Measurements from ENCODE around the gene NIPAL3.

Gene NIPAL3

DNA sequence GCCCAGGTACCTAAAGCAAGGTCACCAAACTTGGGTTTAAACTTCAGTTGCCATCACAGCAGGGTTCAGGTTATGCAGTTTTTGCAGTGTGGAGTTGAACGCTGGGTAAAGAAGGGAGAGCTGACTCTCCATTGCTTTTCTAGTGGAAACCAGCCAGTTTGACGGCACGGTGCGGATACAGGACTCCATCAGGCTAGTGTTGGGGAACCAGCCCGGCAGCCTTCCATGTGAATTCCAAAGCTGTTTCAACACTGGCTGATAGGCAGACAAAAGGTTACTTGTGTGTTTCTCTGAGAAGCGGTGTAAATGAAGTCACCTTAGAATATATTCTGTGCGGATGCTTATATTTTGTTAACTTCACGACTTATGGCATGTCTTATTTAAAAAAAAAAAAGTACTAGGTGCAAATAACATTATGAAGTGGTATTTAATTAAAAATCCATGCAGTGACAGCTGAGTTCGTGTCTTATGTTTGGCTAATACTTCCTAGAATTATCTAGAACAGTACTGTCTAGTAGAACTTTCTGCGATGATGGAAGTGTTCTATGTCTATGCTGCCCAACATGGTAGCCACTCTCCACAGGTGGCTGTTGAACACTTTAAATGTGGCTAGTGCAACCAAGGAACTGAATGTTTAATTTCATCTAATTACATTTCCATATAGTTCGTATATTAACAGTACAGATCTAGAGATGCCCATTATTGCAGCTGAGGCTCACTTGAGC, 57.1 kb downstream of the NIPAL3 start:
- H2BK5ac ChIP-seq (ENCODE audit: low read length) = no peak overlapping the region
- H3K36me3 ChIP-seq (replicated peaks in 1 of 2; ENCODE audit: control insufficient read depth in 2 of 2, insufficient read depth in 2 of 2, low read length in 2 of 2) = no peaks in the 10 kb centered on the region
- H3K14ac ChIP-seq (ENCODE audit: low read length) = no peak overlapping the region
- peaks cover 0 to 4% (median 0%) of the 10 kb centered on the region in 3 experiments for H3K27me3 ChIP-seq (ENCODE audit: control insufficient read depth in 3 of 3, insufficient read depth in 3 of 3, low read depth in 1 of 3, low read length in 3 of 3)
- no peaks in the 10 kb centered on the region for H3K9me3 ChIP-seq (replicated peaks in 1 of 2; ENCODE audit: control insufficient read depth in 2 of 2, insufficient read depth in 1 of 2, low read depth in 1 of 2, low read length in 2 of 2)
- no peak overlapping the region for H4K91ac ChIP-seq (ENCODE audit: low read depth, low read length, poor library complexity)
- H4K8ac ChIP-seq (ENCODE audit: low read depth, low read length) = no peak overlapping the region
- H2AFZ ChIP-seq (ENCODE audit: low read length) = no peak overlapping the region
- no peak overlapping the region for H3K23ac ChIP-seq (ENCODE audit: low read depth, low read length, poor library complexity)
- no CpG with 5 or more reads among the region's 11 CpGs for WGBS, 2 donors (ENCODE audit: extremely low coverage in 2 of 2, insufficient read length in 2 of 2, insufficient replicate concordance in 1 of 2)
- no peak overlapping the region for H2AK5ac ChIP-seq (ENCODE audit: low read depth, low read length)
- no peak overlapping the region for H3K18ac ChIP-seq (ENCODE audit: low read length)
- no peak overlapping the region for H3K27ac ChIP-seq (replicated peaks; ENCODE audit: low read length)
- no peak overlapping the region for H3K4me3 ChIP-seq (ENCODE audit: low read length in 2 of 2)
- H2BK12ac ChIP-seq (ENCODE audit: low read length) = no peak overlapping the region
- H3K4me1 ChIP-seq (ENCODE audit: control insufficient read depth in 2 of 2, insufficient read depth in 1 of 2, low read depth in 1 of 2, low read length in 2 of 2) = no peaks in the 10 kb centered on the region
- no peaks in the 10 kb centered on the region for H3K79me1 ChIP-seq (ENCODE audit: low read depth, low read length)
- no peak overlapping the region for H2BK120ac ChIP-seq (ENCODE audit: low read depth, low read length)
- DNase-seq (ENCODE audit: low spot score) = no peak
- H3K9ac ChIP-seq (ENCODE audit: low read depth, low read length, poor library complexity) = no peak overlapping the region
- no peak overlapping the region for H2BK15ac ChIP-seq (ENCODE audit: low read length)
- H3K4me2 ChIP-seq (ENCODE audit: insufficient read depth, low read length, poor library complexity, severe bottlenecking) = no peak overlapping the region
- no peak overlapping the region for H3K4ac ChIP-seq (ENCODE audit: low read length)

DNA sequence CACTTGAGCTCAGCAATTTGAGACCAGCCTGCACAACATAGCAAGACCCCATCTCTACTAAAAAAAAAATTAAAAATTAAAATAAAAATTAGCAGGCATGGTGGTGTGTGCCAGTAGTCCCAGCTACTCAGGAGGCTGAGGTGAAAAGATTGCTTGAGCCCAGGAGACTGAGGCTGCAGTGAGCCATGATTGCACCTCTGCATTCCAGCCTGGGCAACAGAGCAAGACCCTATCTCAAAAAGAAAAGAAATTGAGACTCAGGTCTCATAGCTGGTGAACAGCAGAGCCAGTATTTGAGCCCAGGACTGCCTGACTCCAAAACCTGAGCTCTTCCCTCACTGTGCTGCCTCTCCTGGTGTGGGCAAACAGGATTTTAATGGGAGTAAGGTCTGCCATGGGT, 58.6 kb downstream of the NIPAL3 start:
- no peak overlapping the region for H3K4ac ChIP-seq (ENCODE audit: low read length)
- no peak overlapping the region for H2BK12ac ChIP-seq (ENCODE audit: low read length)
- H3K23ac ChIP-seq (ENCODE audit: low read depth, low read length, poor library complexity) = no peak overlapping the region
- H2AK5ac ChIP-seq (ENCODE audit: low read depth, low read length) = no peak overlapping the region
- no peaks in the 10 kb centered on the region for H3K79me1 ChIP-seq (ENCODE audit: low read depth, low read length)
- no peak overlapping the region for H2AFZ ChIP-seq (ENCODE audit: low read length)
- H3K4me2 ChIP-seq (ENCODE audit: insufficient read depth, low read length, poor library complexity, severe bottlenecking) = no peak overlapping the region
- H4K8ac ChIP-seq (ENCODE audit: low read depth, low read length) = no peak overlapping the region
- peaks cover 0 to 4% (median 0%) of the 10 kb centered on the region in 3 experiments for H3K27me3 ChIP-seq (ENCODE audit: control insufficient read depth in 3 of 3, insufficient read depth in 3 of 3, low read depth in 1 of 3, low read length in 3 of 3)
- no peak overlapping the region for H3K27ac ChIP-seq (replicated peaks; ENCODE audit: low read length)
- no peak for DNase-seq (ENCODE audit: low spot score)
- H3K4me1 ChIP-seq (ENCODE audit: control insufficient read depth in 2 of 2, insufficient read depth in 1 of 2, low read depth in 1 of 2, low read length in 2 of 2) = no peaks in the 10 kb centered on the region
- no peaks in the 10 kb centered on the region for H3K36me3 ChIP-seq (replicated peaks in 1 of 2; ENCODE audit: control insufficient read depth in 2 of 2, insufficient read depth in 2 of 2, low read length in 2 of 2)
- H2BK5ac ChIP-seq (ENCODE audit: low read length) = no peak overlapping the region
- H4K91ac ChIP-seq (ENCODE audit: low read depth, low read length, poor library complexity) = no peak overlapping the region
- H3K18ac ChIP-seq (ENCODE audit: low read length) = no peak overlapping the region
- no peak overlapping the region for H2BK120ac ChIP-seq (ENCODE audit: low read depth, low read length)
- no peak overlapping the region for H3K9ac ChIP-seq (ENCODE audit: low read depth, low read length, poor library complexity)
- peak overlapping the region in 1 of 2 donors; percentile 25 for H3K4me3 ChIP-seq (ENCODE audit: low read length in 2 of 2)
- no peak overlapping the region for H2BK15ac ChIP-seq (ENCODE audit: low read length)
- H3K14ac ChIP-seq (ENCODE audit: low read length) = no peak overlapping the region
- no peaks in the 10 kb centered on the region for H3K9me3 ChIP-seq (replicated peaks in 1 of 2; ENCODE audit: control insufficient read depth in 2 of 2, insufficient read depth in 1 of 2, low read depth in 1 of 2, low read length in 2 of 2)

- Histone ChIP-seq H3K9ac (ENCODE audit: low read depth, low read length, poor library complexity) (no peak overlapping the region), H3K4me2 (ENCODE audit: insufficient read depth, low read length, poor library complexity, severe bottlenecking) (no peak overlapping the region), H3K18ac (ENCODE audit: low read length) (no peak overlapping the region), H3K36me3 (replicated peaks in 1 of 2; ENCODE audit: control insufficient read depth in 2 of 2, insufficient read depth in 2 of 2, low read length in 2 of 2) (no peaks in the 10 kb centered on the region), H3K79me1 (ENCODE audit: low read depth, low read length) (no peaks in the 10 kb centered on the region), H2BK120ac (ENCODE audit: low read depth, low read length) (no peak overlapping the region), H3K23ac (ENCODE audit: low read depth, low read length, poor library complexity) (no peak overlapping the region), H2BK15ac (ENCODE audit: low read length) (no peak overlapping the region), H3K9me3 (replicated peaks in 1 of 2; ENCODE audit: control insufficient read depth in 2 of 2, insufficient read depth in 1 of 2, low read depth in 1 of 2, low read length in 2 of 2) (no peaks in the 10 kb centered on the region), H2AFZ (ENCODE audit: low read length) (no peak overlapping the region), H2BK12ac (ENCODE audit: low read length) (no peak overlapping the region), H4K91ac (ENCODE audit: low read depth, low read length, poor library complexity) (no peak overlapping the region), H3K4me1 (ENCODE audit: control insufficient read depth in 2 of 2, insufficient read depth in 1 of 2, low read depth in 1 of 2, low read length in 2 of 2) (no peaks in the 10 kb centered on the region), H3K14ac (ENCODE audit: low read length) (no peak overlapping the region), H2AK5ac (ENCODE audit: low read depth, low read length) (no peak overlapping the region), H2BK5ac (ENCODE audit: low read length) (no peak overlapping the region), H3K4me3 (ENCODE audit: low read length in 2 of 2) (no peak overlapping the region), H4K8ac (ENCODE audit: low read depth, low read length) (no peak overlapping the region), H3K4ac (ENCODE audit: low read length) (no peak overlapping the region), H3K27me3 (ENCODE audit: control insufficient read depth in 3 of 3, insufficient read depth in 3 of 3, low read depth in 1 of 3, low read length in 3 of 3) (no peaks in the 10 kb centered on the region), H3K27ac (replicated peaks; ENCODE audit: low read length) (no peak overlapping the region)
- no peak for DNase-seq (ENCODE audit: low spot score)
- no CpG with 5 or more reads among the region's 4 CpGs for WGBS, 2 donors (ENCODE audit: extremely low coverage in 2 of 2, insufficient read length in 2 of 2, insufficient replicate concordance in 1 of 2)
Measured at GRCh38 chr1:24475700-24476099, 60.1 kb downstream of the NIPAL3 start.

- Histone ChIP-seq H3K27ac (replicated peaks; ENCODE audit: low read length) (no peak overlapping the region), H2AFZ (ENCODE audit: low read length) (no peak overlapping the region), H3K23ac (ENCODE audit: low read depth, low read length, poor library complexity) (no peak overlapping the region), H3K4me2 (ENCODE audit: insufficient read depth, low read length, poor library complexity, severe bottlenecking) (no peak overlapping the region), H3K9ac (ENCODE audit: low read depth, low read length, poor library complexity) (no peak overlapping the region), H3K14ac (ENCODE audit: low read length) (no peak overlapping the region), H3K9me3 (replicated peaks in 1 of 2; ENCODE audit: control insufficient read depth in 2 of 2, insufficient read depth in 1 of 2, low read depth in 1 of 2, low read length in 2 of 2) (no peaks in the 10 kb centered on the region), H3K27me3 (ENCODE audit: control insufficient read depth in 3 of 3, insufficient read depth in 3 of 3, low read depth in 1 of 3, low read length in 3 of 3) (no peaks in the 10 kb centered on the region), H3K4me3 (ENCODE audit: low read length in 2 of 2) (no peak overlapping the region), H2BK120ac (ENCODE audit: low read depth, low read length) (no peak overlapping the region), H3K18ac (ENCODE audit: low read length) (no peak overlapping the region), H3K4me1 (ENCODE audit: control insufficient read depth in 2 of 2, insufficient read depth in 1 of 2, low read depth in 1 of 2, low read length in 2 of 2) (no peaks in the 10 kb centered on the region), H4K91ac (ENCODE audit: low read depth, low read length, poor library complexity) (no peak overlapping the region), H2BK5ac (ENCODE audit: low read length) (no peak overlapping the region), H2AK5ac (ENCODE audit: low read depth, low read length) (no peak overlapping the region), H2BK15ac (ENCODE audit: low read length) (no peak overlapping the region), H3K79me1 (ENCODE audit: low read depth, low read length) (no peaks in the 10 kb centered on the region), H3K36me3 (replicated peaks in 1 of 2; ENCODE audit: control insufficient read depth in 2 of 2, insufficient read depth in 2 of 2, low read length in 2 of 2) (no peaks in the 10 kb centered on the region), H2BK12ac (ENCODE audit: low read length) (no peak overlapping the region), H4K8ac (ENCODE audit: low read depth, low read length) (no peak overlapping the region), H3K4ac (ENCODE audit: low read length) (no peak overlapping the region)
- no CpG with 5 or more reads among the region's 2 CpGs for WGBS, 2 donors (ENCODE audit: extremely low coverage in 2 of 2, insufficient read length in 2 of 2, insufficient replicate concordance in 1 of 2)
- DNase-seq (ENCODE audit: low spot score) = no peak
Measured at GRCh38 chr1:24476571-24476970, 61.0 kb downstream of the NIPAL3 start.
